DMS79 treated with DMSO at 0.1 percent for 48 hours (cell line): ENCODE measurements around the gene PACS1.

Experiments used
- DNase-seq: peaks from one replicate; lab custom pipeline; 2025; lab: John Stamatoyannopoulos, UW

The PACS1 gene

DNA sequence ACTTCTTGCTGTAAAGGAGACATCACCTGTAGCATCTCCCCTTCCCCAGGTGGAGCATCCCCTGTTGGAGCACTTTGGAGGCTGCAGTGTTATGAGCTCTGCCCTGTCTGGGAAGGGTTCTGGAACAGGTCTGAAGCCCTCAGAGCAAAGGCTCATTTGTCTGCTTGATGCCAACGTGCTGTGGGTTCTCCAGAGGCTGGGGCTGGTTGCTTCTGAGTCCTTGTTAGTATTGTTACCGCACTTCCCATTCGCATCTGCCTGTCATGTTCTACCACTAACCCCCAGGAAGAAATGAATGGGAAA lies 73.1 kb downstream of the PACS1 start:
- DNase-seq: no peak

DNA sequence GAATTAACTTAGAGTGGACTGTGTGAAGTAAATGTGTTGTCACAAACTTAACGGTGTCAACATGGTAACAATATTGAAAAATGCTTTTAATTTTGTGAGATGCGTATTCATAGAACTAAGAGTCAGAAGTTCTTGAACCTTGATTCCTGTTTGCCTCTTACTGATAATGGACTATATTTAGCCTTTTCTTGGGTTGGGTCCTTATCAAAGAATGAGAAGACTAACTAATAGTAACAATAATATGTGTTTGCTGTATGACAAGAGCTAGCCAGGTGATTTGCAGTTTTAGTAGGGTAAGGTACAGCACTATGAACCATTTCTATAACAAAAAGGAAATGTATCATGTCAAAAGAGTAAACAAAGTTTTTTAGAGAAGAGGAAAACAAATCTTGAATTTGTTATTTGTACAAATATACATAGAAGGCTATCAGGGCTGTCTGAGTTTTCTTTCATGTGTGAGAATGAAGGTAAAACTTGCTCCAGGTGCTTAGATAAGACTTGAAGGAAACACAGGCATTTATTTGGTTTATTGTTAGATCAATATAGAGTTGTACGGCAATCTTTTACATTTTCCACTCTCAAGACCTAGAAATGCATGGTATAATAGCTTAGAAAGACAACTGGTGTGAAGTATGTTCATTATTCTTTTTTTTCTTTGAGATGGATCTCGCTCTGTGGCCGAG lies 74.1 kb downstream of the PACS1 start:
- DNase-seq: no peak

DNA sequence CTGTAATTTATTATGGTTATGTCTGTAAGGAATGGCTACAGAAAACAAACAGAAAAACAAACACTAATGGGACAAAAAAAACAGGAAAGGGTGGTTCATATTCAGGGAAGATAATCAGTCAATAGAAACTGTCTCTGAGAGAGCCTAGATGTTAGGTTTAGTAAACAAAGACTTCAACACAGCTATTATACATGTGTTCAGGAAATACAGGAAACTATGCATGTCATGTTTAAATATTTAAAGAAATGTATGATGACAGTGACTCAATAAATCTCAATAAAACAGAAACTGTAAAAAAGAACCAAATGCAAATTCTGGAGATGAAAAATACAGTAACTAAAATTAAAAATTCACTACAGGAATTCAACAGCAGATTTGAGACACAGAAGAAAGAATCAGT lies 76.0 kb downstream of the PACS1 start:
- DNase-seq: no peak

DNA sequence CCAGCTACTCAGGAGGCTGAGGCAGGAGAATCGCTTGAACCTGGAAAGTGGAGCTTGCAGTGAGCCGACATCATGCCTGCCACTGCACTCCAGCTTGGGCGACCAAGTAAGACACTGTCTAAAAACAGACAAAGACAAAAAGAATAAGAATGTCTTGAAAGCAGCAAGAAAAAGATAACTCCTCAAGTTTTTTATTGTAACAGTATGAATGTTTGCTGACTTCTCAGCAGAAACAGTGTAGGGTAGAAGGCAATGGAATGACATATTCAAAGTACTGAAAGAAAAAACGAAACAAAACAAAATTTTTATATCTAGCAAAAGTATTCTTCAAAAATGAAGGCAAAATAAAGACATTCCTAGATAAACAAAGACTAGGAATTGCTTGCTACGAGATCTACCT lies 76.9 kb downstream of the PACS1 start:
- no peak for DNase-seq

- DNase-seq: no peak
These were observed 80.1 kb downstream of the PACS1 start for GRCh38 chr11:66150140-66150539.

DNA sequence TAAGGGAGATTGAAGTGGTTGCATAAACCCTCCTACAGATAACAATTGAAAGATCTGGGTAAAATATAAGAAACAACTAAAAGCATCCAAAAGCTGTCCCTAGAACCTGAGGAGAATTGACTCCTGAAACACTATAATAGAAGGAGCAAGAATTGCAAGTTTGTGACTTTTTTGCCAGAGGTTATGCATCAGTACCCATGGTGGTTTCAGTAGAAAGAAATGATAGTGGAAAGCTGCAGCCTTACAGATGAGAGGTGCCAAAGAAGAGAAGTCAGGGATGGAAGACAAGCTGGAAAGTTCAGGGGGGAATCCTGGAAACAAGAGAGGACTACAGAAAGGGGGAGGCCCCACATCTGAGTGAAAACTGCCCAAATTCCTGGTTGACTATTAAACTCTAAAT lies 80.7 kb downstream of the PACS1 start:
- DNase-seq: no peak

DNA sequence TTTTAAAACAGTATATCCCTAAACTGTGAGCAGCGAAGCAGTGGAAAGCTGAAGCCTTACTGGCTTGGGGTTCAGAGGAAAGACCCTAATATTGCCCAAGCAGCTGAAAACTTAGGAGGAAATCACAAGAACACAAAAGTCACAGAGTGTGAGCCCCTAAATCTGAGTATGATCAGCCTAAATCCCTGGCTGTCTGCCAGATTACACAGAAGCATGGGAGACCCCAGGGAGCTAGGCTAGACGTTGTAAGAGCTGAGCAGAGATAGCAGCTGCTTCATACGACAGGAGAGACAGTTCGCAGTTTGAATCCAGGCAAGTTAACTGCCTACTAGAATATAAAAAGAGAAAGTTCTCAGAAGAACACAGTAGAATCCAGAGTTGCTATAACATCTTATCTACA lies 81.2 kb downstream of the PACS1 start:
- DNase-seq: no peak

DNA sequence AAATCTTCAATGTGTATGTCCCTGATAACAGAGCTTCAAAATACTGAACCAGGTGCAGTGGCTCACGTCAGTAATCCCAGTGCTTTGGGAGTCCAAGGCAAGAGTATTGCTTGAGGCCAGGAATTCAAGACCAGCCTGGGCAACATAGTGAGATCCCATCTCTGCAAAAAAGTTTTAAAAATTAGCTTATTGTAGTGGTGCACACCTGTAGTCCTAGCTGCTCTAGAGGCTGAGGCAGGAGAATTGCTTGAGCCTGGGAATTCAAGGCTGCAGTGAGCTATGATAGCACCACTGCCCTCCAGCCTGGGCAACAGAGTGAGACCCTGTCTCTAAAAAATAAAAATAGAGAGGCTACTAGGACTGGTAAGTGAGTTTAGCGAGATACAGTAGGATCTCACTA lies 84.0 kb downstream of the PACS1 start:
- no peak for DNase-seq

DNA sequence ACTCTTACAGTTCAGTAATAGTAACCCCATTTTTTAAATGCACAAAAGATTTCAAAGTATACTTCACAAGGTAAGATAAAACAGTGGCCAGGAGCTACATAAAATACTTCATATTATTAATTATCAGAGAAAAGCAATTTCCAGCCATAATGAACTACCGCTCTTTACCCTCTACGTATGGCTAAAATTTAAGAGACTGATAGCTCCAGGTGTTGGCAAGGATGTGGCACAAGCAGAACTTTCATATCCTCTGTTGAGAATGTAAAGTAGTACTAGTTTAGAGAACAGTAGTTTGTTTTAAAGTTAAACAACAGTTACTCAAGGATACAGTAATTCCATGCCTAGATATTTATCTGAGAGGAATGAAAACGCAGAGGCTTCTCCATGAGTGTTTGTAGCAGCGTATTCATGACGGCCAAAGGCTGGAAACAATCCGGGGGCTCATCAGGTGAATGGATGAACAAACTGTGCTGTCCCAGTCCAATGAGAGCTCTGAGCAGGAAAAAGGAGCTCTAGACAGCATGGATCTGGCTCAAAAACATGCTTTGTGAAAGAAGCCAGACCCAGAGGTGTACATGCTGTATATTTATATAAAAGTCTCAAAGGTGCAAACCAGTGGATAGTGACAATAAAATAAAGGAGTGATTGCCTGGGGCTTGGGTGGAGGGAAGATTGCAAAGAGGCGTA lies 85.5 kb downstream of the PACS1 start:
- DNase-seq: no peak

- DNase-seq: no peak
These were observed 87.3 kb downstream of the PACS1 start for GRCh38 chr11:66157182-66157864.

DNA sequence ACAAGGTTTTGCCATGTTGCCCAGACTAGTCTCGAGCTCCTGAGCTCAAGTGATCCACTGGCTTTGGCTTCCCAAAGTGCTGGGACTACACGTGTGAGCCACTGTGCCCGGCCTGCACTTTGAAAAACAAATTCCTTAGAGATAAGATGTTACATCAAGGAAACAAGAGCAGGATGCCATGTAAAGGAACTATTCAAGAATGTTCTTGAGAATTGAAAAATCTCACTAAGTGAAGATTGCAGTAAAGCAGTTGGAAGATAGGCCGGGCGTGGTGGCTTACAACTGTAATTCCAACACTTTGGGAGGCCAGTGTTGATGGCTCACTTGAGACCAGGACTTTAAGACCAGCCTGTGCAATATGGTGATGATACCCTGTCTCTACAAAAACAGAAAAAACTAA lies 88.1 kb downstream of the PACS1 start:
- DNase-seq: no peak

DNA sequence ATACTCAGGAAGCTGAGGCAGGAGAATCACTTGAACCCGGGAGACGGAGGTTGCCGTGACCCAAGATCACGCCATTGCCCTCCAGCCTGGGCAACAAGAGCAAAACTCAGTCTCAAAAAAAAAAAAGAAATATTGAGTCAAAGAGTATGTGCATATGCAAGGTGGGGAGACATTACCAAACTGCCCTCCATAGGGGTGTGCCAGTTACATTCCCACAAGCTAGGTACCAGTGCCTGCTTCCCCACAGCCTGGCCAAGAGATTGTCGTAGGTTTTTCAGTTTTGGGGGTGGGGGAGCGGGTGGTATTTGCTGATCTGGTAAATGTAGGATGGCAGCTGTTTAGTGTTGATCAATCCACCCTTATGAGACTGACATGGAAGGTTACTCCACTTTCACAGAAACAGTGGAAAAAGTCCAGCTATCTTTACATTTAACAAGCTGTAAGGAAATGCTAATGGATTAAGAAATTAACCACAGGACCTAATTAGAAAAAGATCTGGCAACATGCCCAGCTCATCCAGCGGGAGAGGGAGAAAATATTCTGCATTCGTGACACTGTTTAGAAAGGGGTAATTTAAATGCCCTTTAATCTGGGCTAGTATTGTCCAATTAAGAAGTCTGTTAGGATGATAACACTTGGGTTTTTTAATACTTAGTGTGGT lies 89.4 kb downstream of the PACS1 start:
- peak; percentile 18 for DNase-seq

- no peak for DNase-seq
These were observed 90.6 kb downstream of the PACS1 start for GRCh38 chr11:66160709-66161108.

GRCh38 chr11:66168289-66168688 lies 98.2 kb downstream of the PACS1 start:
- no peak for DNase-seq

DNA sequence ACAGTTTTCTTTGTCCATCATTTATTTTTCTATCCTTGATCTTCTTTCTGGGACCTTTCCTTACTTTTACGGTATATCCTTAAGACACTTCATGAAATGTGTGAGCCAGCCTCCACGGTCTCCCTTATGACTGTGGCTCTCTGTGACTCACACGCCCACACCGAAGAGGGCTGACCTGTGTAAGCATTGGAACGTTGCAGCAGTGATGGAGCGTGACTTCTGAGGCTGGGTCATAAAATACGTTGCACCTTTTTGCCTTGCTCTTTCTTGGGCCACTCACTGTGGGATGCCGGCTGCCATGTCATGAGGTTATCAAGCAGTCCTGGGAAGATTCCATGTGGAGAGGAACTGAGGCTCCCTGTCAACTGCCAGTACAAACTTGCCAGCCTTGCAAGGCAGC lies 102.1 kb downstream of the PACS1 start:
- DNase-seq: no peak

DNA sequence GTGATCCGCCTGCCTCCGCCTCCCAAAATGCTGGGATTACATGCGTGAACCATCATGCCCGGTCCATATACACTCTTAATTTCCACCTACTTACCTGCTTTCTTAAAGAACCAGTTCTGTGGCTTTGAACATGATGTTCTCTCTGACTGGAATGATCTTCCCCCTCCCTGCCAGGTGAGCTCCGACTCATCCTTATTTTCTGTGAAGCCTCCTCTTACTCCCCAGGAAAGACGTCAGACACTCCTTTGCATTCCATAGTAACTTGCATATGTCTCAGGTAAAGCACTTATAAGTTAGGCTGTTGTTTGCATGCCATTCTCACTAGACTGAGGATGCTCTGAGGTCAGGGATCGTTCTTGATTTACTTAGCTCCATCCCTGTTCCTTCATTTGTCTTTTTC lies 106.6 kb downstream of the PACS1 start:
- no peak for DNase-seq

DNA sequence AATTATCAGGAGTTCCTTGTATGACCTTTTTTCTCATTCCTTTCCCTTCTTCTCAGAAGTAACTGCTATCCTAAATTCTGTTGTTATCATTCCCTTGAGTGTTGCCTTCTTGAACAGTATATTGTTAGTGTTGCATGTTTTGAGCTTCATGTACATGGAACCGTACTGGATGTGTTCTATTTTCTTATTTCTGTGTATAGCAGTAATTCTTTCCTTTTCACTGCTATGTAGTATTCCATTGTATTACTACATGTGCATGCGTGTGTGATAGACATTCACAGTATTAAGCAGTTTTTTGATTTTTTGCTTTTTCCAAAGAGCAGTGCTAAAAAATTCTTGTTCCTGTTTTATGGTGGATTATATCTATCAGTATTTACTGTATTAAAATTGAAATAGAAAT lies 108.1 kb downstream of the PACS1 start:
- DNase-seq: no peak

DNA sequence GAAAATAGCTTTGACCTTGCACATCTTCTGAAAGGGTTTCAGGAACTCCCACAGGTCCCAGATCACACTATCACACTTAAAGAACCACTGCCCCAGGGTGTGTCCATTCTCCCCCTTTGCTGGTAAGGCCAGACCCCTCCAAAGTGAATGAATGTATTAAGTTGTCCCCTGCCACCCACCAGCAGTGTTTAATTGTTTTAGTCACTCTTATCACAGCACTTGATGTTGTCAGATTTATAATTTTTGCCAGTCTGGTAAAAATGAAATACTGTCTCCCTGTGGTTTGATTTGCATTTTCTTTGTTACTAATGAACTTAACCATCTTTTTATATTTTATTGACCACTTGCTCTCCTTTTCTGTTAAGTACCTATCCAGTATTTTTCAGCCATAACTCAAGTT lies 108.8 kb downstream of the PACS1 start:
- no peak for DNase-seq

DNA sequence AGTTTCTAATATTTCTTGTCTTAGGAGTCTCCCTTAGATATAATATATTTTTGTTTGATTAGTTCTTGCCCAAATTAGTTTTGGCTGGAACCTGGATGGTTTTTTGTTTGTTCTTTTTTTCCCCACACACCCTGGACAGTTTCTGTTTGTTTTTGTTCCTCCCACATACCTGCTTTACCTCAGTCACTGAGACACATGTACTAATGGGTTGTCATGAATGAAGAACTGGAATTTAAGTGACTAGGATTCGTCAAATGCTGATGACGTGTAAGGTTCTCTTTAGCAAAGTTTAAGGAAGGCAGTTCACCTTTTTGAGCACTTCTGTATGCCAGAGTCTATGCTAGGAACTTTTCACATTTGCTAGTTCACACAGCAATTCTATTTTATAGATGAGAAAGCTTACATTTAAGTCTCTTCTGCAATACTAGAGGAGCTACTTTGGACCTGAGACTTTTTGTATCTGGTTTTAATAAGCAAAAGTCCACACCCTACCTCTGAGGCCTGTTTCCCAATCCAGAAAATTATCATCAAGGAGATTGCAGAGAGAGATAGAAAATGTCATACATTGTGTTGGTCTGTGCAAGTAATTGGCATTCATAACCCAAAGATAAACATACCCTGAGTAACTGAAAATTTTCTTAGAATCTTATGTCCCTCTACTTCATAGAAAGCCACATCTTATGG lies 111.7 kb downstream of the PACS1 start:
- no peak for DNase-seq

DNA sequence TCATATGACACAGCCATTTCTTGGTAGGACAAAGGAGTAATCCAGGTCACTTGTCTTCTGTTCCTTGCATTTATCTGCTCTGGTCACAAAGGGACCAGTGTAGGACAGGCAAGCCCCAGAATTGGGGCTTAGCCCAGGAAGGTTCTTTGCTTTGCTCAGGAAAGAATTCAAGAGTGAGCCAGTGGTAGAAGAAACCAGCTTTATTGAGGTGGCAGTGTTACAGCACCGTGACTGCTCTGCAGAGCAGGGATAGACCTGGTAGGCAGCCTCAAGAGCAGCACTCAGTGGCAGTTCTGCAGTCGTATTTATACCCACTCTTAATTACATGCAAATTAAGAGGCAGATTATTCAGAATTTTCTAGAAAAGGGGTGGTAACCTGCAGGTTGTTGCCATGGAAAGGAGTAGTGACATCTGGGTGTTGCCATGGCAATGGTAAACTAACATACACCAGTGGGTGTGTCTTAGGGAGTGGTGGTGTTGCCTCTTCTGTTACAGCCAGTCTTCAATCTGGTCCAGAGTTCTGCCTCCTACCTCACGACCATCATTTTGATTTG lies 113.5 kb downstream of the PACS1 start:
- DNase-seq: no peak

DNA sequence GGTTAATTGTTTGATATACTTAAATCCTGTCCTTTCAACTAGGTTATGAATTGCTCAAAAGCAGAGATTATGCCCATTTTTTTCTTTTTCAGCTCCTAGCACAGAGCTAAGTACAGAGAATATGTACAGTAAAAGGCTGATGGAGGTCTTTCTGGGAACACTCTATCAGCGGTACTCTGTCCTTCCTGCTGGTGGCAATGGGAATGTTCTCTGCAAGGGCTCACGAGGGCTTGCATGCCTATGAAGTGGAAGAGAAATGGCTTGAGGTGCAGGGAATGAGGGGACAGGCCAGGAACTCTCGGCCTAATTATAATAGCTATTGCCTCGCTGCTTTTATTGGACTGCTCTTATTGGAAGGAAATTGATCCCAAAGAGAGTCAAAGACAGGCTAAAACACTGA lies 114.7 kb downstream of the PACS1 start:
- DNase-seq: no peak

DNA sequence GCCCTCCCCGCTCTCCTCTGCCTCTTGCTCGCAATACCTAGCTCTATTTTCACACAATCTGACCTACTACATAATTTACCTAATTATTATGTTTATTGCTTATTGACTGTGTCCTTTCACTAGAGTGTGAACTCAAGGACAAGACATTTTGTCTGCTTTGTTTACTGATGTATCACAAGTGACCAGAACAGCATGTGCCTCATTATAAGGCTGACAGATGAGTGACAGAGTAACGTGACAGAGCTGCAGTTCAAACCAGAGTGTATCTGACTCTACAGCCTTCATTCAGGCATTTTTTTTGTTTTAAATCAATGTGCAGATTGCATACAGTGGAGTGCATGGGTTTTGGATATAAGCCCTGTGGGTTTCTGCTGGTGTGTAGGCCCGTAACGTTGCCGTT lies 116.4 kb downstream of the PACS1 start:
- no peak for DNase-seq
